HepG2 (cell line): Measurements from ENCODE around the gene HMGN4. TPM values are rescaled to one million over a fixed set of nuclear protein-coding genes. Genes with fewer than 3 reads are reported as not detected.

Experiments
- FOXA3 ChIP-seq: IDR thresholded peaks from 2 replicates; pipeline ENCODE4 v1.6.1; 2016; ENCODE audit warnings: missing genetic modification reagents, missing compliant biosample characterization
- HDAC1 ChIP-seq: sonication (generic); formaldehyde crosslinking; IDR thresholded peaks from 2 replicates; pipeline ENCODE4 v1.5.1; 2020; ENCODE audit warnings: mild to moderate bottlenecking, missing genetic modification reagents
- HDAC2 ChIP-seq: sonication (generic); formaldehyde crosslinking; IDR thresholded peaks from 2 replicates; pipeline ENCODE4 v1.4.0; 2020; ENCODE audit warnings: missing genetic modification reagents
- HDAC6 ChIP-seq: fragments of 200-600 bp; sonication (generic); IDR thresholded peaks from 2 replicates; pipeline ENCODE4 v1.7.0; 2017; ENCODE audit warnings: mild to moderate bottlenecking, antibody characterized with exemption, low read length, low read depth
- IRF2 ChIP-seq: IDR thresholded peaks from 2 replicates; pipeline ENCODE4 v1.6.1; 2018; ENCODE audit warnings: missing genetic modification reagents, missing compliant biosample characterization
- RXRA ChIP-seq: sonication (generic); formaldehyde crosslinking; IDR thresholded peaks from 2 replicates; pipeline ENCODE4 v1.5.1; 2020; ENCODE audit warnings: missing genetic modification reagents
- U2AF1 ChIP-seq: fragments of 200-400 bp; formaldehyde crosslinking; optimal IDR thresholded peaks from 2 replicates; pipeline ENCODE3; 2017; ENCODE audit warnings: mild to moderate bottlenecking, low read depth, low read length
- ZFP36L2 ChIP-seq: sonication (generic); formaldehyde crosslinking; IDR thresholded peaks from 2 replicates; pipeline ENCODE4 v1.4.0; 2020; ENCODE audit warnings: missing genetic modification reagents
- ZFY ChIP-seq: sonication (generic); formaldehyde crosslinking; IDR thresholded peaks from 2 replicates; pipeline ENCODE4 v1.4.0; 2020; ENCODE audit warnings: missing genetic modification reagents
- ZKSCAN5 ChIP-seq: sonication (generic); formaldehyde crosslinking; IDR thresholded peaks from 2 replicates; pipeline ENCODE4 v1.5.1; 2020; ENCODE audit warnings: mild to moderate bottlenecking, missing genetic modification reagents
- ZMYM2 ChIP-seq: sonication (generic); formaldehyde crosslinking; IDR thresholded peaks from 2 replicates; pipeline ENCODE4 v1.8.0; 2022; ENCODE audit warnings: mild to moderate bottlenecking, missing genetic modification reagents
- ZNF232 ChIP-seq: sonication (generic); formaldehyde crosslinking; IDR thresholded peaks from 2 replicates; pipeline ENCODE4 v1.4.0; 2020; ENCODE audit warnings: missing genetic modification reagents, borderline replicate concordance
- ZNF292 ChIP-seq: sonication (generic); formaldehyde crosslinking; IDR thresholded peaks from 2 replicates; pipeline ENCODE4 v1.8.1; 2022; ENCODE audit warnings: mild to moderate bottlenecking, low read depth, missing genetic modification reagents, borderline replicate concordance
- polyA plus RNA-seq, 8 experiments: library from polyadenylated mRNA; depleted of rRNA in 3 of 8; stranded (reverse) in 7 of 8; unstranded in 1 of 8; fragments of >200 nt; fragmentation: Illumina TruSeq in 4 of 8; extraction: Trizol in 4 of 8; gene quantifications; 2 replicates each; pipeline versions ENCODE4 v1.2.1 to v1.2.3, GENCODE V29; 2011 to 2016; ENCODE audit warnings: low read depth in 4 of 8, missing spikeins in 1 of 8, mixed read lengths in 1 of 8; ENCODE audit not compliant: insufficient read depth in 1 of 8
- total RNA-seq, 5 experiments: library from RNA; depleted of rRNA; stranded (reverse); fragments of >200 nt; fragmentation: Illumina TruSeq; extraction: Trizol; gene quantifications; 2 replicates each; pipeline ENCODE4 v1.2.3, GENCODE V29; 2016; ENCODE audit warnings: low read depth in 1 of 5
- TF ChIP-seq, protein P1 (sequence below): sonication (generic); formaldehyde crosslinking; IDR thresholded peaks from 2 replicates; pipeline ENCODE4 v1.5.1; 2020; ENCODE audit warnings: mild to moderate bottlenecking, missing genetic modification reagents, borderline replicate concordance
- TF ChIP-seq, protein P2 (sequence below): IDR thresholded peaks from 2 replicates; pipeline ENCODE4 v1.6.1; 2016; ENCODE audit warnings: mild to moderate bottlenecking
- TF ChIP-seq, protein P3 (sequence below): IDR thresholded peaks from 2 replicates; pipeline ENCODE4 v1.6.1; 2012; ENCODE audit warnings: inconsistent platforms
- TF ChIP-seq, protein P4 (sequence below): sonication (generic); formaldehyde crosslinking; IDR thresholded peaks from 2 replicates; pipeline ENCODE4 v1.4.0; 2020; ENCODE audit warnings: missing genetic modification reagents, mild to moderate bottlenecking, borderline replicate concordance
- TF ChIP-seq, protein P5 (sequence below): sonication (generic); formaldehyde crosslinking; IDR thresholded peaks from 2 replicates; pipeline ENCODE4 v1.4.0; 2020; ENCODE audit warnings: missing genetic modification reagents

HMGN4 gene
- total and polyA plus RNA-seq, 2 of the 13 experiments (the other 11 are each of a cell fraction or from before 2014, with no cell fraction given): 39.9 to 52.1 TPM

DNA sequence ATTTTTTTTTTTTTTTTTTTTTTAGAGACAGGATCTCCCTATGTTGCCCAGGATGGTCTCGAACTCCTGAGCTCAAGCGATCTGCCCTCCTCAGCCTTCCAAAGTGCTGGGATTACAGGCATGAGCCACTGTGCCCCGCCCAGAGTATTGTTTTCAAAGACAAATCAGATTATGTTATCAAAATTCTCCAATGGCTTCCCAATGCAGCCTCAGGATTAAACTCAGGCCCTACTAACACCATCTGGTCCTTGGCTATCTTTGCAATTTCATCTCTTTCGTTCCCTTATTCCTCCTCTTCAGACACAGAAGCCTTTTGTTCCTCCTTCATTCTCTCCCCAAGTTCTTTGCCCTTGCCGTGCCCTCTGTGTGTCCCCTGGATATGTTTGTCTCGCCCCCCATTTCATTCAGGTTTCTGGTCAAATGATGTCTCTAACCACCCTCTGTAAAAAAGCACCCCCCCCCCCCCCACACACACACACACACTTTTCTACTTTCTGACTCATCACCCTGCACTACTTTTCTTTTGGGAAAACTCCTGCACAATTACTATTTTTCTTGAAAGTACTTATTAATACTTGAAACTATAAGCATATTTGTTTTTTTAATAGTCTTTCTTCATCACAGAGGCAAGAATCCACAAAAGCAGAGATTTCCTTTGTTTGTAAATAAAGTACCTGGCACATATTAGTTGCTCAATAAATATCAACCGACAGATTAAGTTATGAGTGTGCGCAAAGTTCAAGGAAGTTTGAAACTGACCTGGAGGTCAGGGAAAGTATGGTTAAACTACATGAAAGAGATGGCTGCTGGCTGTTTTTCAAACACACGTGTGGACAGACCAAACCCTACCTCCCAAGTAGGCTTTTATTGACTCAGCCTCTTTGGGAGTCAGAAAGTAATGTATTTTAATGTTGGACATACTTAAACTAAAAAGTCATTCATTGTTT, 21.4 kb upstream of the HMGN4 start (continued):
- TF ChIP-seq HDAC6 (no peak), IRF2 (CRISPR knock-in tag) (peak; percentile 62; the same call in 1 of the 2 replicates), HDAC1 (CRISPR knock-in tag) (peak; percentile 59; the same call in 1 of the 2 replicates), ZKSCAN5 (CRISPR knock-in tag) (no peak), ZNF232 (CRISPR knock-in tag) (0 out of 2 replicates have a peak, but pooled peaks have one; percentile 62), HDAC2 (CRISPR knock-in tag) (peak; percentile 73), RXRA (CRISPR knock-in tag) (no peak; the same call in 1 of the 2 replicates), ZNF292 (CRISPR knock-in tag) (no peak), ZMYM2 (CRISPR knock-in tag) (peak; percentile 10; the same call in 1 of the 2 replicates), U2AF1 (no peak), ZFP36L2 (CRISPR knock-in tag) (no peak), FOXA3 (CRISPR knock-in tag) (peak; percentile 65), ZFY (no peak)
- TF ChIP-seq, protein P1, sequence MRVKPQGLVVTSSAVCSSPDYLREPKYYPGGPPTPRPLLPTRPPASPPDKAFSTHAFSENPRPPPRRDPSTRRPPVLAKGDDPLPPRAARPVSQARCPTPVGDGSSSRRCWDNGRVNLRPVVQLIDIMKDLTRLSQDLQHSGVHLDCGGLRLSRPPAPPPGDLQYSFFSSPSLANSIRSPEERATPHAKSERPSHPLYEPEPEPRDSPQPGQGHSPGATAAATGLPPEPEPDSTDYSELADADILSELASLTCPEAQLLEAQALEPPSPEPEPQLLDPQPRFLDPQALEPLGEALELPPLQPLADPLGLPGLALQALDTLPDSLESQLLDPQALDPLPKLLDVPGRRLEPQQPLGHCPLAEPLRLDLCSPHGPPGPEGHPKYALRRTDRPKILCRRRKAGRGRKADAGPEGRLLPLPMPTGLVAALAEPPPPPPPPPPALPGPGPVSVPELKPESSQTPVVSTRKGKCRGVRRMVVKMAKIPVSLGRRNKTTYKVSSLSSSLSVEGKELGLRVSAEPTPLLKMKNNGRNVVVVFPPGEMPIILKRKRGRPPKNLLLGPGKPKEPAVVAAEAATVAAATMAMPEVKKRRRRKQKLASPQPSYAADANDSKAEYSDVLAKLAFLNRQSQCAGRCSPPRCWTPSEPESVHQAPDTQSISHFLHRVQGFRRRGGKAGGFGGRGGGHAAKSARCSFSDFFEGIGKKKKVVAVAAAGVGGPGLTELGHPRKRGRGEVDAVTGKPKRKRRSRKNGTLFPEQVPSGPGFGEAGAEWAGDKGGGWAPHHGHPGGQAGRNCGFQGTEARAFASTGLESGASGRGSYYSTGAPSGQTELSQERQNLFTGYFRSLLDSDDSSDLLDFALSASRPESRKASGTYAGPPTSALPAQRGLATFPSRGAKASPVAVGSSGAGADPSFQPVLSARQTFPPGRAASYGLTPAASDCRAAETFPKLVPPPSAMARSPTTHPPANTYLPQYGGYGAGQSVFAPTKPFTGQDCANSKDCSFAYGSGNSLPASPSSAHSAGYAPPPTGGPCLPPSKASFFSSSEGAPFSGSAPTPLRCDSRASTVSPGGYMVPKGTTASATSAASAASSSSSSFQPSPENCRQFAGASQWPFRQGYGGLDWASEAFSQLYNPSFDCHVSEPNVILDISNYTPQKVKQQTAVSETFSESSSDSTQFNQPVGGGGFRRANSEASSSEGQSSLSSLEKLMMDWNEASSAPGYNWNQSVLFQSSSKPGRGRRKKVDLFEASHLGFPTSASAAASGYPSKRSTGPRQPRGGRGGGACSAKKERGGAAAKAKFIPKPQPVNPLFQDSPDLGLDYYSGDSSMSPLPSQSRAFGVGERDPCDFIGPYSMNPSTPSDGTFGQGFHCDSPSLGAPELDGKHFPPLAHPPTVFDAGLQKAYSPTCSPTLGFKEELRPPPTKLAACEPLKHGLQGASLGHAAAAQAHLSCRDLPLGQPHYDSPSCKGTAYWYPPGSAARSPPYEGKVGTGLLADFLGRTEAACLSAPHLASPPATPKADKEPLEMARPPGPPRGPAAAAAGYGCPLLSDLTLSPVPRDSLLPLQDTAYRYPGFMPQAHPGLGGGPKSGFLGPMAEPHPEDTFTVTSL (CRISPR knock-in tag): no peak
- TF ChIP-seq, protein P2, sequence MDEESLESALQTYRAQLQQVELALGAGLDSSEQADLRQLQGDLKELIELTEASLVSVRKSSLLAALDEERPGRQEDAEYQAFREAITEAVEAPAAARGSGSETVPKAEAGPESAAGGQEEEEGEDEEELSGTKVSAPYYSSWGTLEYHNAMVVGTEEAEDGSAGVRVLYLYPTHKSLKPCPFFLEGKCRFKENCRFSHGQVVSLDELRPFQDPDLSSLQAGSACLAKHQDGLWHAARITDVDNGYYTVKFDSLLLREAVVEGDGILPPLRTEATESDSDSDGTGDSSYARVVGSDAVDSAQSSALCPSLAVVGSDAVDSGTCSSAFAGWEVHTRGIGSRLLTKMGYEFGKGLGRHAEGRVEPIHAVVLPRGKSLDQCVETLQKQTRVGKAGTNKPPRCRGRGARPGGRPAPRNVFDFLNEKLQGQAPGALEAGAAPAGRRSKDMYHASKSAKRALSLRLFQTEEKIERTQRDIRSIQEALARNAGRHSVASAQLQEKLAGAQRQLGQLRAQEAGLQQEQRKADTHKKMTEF (CRISPR knock-in tag): peak; percentile 77
- TF ChIP-seq, protein P3, sequence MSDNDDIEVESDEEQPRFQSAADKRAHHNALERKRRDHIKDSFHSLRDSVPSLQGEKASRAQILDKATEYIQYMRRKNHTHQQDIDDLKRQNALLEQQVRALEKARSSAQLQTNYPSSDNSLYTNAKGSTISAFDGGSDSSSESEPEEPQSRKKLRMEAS: peak; percentile 60
- TF ChIP-seq, protein P4, sequence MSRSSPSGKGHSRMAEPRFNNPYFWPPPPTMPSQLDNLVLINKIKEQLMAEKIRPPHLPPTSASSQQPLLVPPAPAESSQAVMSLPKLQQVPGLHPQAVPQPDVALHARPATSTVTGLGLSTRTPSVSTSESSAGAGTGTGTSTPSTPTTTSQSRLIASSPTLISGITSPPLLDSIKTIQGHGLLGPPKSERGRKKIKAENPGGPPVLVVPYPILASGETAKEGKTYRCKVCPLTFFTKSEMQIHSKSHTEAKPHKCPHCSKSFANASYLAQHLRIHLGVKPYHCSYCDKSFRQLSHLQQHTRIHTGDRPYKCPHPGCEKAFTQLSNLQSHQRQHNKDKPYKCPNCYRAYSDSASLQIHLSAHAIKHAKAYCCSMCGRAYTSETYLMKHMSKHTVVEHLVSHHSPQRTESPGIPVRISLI (CRISPR knock-in tag): no peak
- TF ChIP-seq, protein P5, sequence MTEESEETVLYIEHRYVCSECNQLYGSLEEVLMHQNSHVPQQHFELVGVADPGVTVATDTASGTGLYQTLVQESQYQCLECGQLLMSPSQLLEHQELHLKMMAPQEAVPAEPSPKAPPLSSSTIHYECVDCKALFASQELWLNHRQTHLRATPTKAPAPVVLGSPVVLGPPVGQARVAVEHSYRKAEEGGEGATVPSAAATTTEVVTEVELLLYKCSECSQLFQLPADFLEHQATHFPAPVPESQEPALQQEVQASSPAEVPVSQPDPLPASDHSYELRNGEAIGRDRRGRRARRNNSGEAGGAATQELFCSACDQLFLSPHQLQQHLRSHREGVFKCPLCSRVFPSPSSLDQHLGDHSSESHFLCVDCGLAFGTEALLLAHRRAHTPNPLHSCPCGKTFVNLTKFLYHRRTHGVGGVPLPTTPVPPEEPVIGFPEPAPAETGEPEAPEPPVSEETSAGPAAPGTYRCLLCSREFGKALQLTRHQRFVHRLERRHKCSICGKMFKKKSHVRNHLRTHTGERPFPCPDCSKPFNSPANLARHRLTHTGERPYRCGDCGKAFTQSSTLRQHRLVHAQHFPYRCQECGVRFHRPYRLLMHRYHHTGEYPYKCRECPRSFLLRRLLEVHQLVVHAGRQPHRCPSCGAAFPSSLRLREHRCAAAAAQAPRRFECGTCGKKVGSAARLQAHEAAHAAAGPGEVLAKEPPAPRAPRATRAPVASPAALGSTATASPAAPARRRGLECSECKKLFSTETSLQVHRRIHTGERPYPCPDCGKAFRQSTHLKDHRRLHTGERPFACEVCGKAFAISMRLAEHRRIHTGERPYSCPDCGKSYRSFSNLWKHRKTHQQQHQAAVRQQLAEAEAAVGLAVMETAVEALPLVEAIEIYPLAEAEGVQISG: no peak
